GM04504 (cell line): ENCODE measurements around the gene VAMP1.

Experiments
- DNase-seq: peaks from one replicate; pipeline ENCODE4 v3.0.0-alpha.2; 2012; ENCODE audit warnings: low read depth

Gene VAMP1

GRCh38 chr12:6425590-6426531, 44.6 kb downstream of the VAMP1 start:
- no peak for DNase-seq

- no peak for DNase-seq
These were observed 45.6 kb downstream of the VAMP1 start for GRCh38 chr12:6424866-6425265.

DNA sequence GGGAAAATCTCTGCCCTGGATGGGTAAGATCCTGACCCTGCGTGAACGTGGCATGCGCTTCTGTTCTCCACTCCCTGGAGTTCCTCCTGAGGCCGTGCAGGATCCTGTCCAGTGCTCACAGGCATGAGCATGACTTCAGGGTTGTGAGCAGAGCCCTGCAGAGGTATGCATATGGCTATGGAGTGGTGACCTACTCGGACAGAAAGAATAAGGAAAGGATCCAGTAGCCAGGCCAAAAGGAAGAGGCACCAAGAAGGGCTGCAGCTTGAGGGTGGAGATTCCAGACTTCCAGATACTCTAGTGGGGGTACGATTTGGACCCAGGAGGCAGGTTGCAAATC, 46.5 kb downstream of the VAMP1 start:
- no peak for DNase-seq

- peak; percentile 87 for DNase-seq
These were observed 47.0 kb downstream of the VAMP1 start for GRCh38 chr12:6423267-6424007.

- DNase-seq, result no peak
These were observed 50.1 kb downstream of the VAMP1 start for GRCh38 chr12:6420364-6420763.

DNA sequence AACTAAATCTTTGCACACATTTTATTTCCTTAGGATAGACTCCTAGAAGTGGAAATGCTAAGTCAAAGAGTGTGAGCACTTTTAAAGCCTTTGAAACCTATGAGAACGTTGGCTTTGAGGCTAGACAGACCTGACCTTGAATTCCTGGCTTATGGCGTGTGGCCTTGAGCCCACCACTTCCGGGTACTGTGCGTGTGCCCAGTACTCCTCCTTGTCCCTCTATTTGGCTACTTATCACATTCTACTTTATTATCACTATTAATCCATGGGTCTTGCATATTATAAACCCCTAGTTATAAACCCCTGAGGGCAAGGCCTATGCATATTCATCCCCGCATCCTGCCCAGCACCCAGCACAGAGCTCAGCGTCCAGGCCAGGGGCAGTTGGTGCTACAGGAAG, 51.7 kb downstream of the VAMP1 start:
- DNase-seq, result no peak

DNA sequence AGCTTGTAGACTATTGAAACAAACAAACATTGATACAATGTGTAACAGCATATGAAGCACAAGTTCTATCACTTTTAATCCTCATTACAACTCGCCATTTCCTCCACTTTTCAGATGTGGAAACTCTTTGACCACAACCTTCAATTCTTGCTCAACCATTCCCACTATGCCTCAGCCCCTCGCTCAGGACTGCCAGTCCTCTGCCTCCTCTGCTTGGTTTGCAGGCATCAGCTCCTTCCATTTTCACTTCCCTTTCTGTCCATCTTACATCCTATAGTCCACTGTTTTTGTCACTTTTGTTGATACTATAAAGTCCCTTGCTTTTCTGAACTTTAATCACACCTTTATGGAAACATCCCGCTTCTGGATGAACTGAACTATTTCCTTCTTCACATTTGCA, 53.9 kb downstream of the VAMP1 start:
- DNase-seq, result no peak
